ENCODE results near the gene PXN.
A peak's percentile ranks its signal among the peaks of the same experiment; 100 is the strongest.

The PXN gene

DNA sequence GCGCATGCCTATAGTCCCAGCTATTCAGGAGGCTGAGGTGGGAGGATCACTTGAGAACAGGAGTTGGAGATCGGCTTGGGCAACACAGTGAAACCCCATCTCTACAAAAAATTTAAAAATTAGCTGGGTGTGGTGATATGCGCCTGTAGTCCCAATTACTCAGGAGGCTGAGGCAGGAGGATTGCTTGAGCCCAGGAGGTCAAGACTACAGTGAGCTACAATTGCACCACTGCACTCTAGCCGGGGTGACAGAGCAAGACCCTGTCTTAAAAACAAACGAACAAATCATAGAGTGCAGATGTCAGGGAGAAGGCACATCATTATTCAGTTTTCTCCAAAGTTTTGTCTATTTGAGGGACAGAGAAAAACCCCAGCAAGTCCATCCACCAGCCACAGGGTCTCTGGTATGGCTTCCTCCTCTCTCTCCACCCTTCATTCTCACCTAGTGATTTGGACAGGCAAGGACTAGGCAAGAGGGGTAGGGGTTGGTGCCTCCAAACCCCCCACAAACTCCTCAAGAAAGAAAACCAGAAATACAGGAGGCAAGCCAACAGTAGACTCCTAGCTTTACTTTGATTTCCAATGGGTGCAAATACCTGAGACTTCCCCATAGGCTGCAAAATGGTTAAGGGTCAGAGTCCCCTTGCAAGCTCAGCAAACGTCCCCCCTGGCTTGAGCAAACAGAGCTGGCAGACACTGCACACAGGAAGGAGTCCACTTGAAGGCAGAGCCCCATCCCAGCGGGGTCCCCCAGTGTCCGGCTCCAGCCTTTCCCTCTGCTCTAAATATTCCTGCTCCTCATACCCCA is 38.1 kb downstream of the PXN start:
- Histone ChIP-seq H3K27ac (peak overlapping the region in 1 of 2 donors; percentile 59), H3K4me3 (no peak overlapping the region)
- DNase-seq (ENCODE audit: low spot score), result no peak
- TF ChIP-seq, protein P1, sequence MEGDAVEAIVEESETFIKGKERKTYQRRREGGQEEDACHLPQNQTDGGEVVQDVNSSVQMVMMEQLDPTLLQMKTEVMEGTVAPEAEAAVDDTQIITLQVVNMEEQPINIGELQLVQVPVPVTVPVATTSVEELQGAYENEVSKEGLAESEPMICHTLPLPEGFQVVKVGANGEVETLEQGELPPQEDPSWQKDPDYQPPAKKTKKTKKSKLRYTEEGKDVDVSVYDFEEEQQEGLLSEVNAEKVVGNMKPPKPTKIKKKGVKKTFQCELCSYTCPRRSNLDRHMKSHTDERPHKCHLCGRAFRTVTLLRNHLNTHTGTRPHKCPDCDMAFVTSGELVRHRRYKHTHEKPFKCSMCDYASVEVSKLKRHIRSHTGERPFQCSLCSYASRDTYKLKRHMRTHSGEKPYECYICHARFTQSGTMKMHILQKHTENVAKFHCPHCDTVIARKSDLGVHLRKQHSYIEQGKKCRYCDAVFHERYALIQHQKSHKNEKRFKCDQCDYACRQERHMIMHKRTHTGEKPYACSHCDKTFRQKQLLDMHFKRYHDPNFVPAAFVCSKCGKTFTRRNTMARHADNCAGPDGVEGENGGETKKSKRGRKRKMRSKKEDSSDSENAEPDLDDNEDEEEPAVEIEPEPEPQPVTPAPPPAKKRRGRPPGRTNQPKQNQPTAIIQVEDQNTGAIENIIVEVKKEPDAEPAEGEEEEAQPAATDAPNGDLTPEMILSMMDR (IDR thresholded peaks at IDR 0.05), result no peak

DNA sequence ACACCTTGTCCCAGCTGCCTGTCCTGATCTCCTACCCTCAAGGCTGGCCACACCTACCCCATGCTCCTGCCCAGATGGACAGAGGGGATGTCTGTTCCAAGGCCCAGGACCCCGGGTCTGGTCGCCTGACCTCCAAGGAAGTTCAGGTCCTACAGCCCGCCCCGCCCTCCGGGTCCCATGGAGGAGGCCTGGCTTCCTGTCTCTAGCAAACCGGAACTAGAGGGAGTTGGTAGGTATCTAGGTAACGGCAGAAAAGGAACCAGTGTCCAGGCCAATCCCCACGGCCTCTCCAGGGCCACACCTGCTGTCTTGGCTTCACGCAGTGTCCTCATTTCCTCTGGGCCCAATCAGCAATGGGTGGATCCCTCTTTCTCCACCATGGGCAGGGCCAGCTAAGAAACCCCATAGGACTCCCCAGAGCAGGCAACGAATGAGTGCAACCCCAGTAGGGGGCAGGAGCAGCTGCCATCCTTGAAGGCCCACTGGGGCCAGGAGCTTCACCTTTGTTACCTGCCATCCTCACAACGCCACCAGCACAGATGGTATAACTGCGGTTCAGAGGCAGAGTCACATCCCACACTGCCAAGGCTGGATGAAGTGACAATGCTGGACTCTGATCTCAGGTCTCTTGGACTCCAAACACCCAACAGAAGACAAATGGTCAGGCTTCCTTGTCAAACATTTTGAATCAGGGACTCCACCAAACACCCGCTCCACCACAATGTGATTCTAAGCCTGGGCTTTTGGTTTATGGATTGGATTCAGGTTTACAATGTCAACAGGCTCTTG is 39.5 kb downstream of the PXN start:
- H3K4me3 ChIP-seq, result no peak overlapping the region
- DNase-seq (ENCODE audit: low spot score), result no peak
- TF ChIP-seq, protein P1 (IDR thresholded peaks at IDR 0.05), result no peak
- peak overlapping the region in 1 of 2 donors; percentile 46 for H3K27ac ChIP-seq

DNA sequence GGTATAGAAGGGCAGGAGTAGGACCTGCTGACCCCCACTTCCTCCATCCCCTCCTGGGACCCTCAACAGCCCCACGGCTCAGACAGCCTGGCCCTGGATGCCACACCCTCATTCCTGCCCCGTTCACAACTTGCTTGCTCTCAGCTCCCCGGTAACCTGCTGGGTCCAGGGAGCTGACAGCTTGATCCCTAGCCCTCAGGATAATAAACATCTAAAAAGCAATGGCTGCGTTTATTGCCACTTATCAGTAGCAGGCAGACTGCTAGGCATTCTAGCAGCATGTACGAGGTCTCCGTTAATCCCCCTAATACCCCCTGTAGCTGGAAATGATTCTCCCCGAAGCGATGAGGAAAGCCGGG is 40.4 kb downstream of the PXN start:
- peak overlapping the region; percentile 27 for H3K4me3 ChIP-seq
- no peak for DNase-seq (ENCODE audit: low spot score)
- H3K27ac ChIP-seq, result peak overlapping the region in 1 of 2 donors; percentile 46
- TF ChIP-seq, protein P1 (IDR thresholded peaks at IDR 0.05), result no peak

DNA sequence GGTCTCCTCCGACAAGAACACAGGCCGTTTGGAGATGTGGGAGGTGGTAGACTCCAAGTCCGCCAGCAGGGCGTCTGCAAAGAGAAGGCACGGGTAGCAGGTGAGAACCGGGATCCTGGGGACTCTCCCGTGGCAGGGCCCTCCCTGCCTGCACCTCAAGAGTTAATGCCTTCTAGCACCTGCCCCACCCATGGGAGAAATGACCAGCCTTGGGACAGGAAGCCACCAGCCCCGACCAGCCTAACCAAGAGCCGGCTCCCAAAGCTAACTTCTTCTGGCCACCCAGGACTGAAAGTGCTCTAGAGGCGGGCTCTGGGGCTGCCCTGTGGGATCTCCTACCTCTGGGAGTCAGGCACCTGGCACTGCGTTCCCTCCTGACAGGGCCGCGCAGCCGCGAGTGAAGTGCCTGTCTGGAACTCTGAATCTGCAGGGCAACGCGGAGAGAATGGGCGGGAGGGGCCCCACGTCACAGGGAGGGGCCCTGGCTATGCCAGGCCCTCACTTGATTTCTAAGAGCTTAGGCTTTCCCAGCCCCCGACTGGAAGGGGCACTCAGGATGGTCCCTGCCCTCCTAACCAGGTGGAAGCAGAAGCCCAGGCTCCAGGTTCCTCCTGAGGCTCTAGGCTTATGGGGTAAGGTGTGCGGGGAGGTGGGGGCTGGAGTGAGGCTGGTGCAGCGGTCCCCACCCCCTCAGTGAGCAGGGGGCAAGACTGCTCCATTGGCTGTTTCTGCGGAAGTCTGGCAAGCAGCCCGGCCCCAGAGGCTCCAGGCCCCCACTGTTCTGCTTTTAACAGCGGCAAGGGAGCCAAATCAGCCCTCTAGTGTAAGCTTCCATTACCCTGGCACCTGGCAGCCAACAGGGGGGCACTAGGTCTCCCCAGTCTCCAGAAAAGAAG is 41.0 kb downstream of the PXN start:
- Histone ChIP-seq H3K4me3 (peak overlapping the region; percentile 27), H3K27ac (peak overlapping the region in 1 of 2 donors; percentile 46)
- TF ChIP-seq, protein P1 (IDR thresholded peaks at IDR 0.05), result no peak
- DNase-seq (ENCODE audit: low spot score), result no peak

DNA sequence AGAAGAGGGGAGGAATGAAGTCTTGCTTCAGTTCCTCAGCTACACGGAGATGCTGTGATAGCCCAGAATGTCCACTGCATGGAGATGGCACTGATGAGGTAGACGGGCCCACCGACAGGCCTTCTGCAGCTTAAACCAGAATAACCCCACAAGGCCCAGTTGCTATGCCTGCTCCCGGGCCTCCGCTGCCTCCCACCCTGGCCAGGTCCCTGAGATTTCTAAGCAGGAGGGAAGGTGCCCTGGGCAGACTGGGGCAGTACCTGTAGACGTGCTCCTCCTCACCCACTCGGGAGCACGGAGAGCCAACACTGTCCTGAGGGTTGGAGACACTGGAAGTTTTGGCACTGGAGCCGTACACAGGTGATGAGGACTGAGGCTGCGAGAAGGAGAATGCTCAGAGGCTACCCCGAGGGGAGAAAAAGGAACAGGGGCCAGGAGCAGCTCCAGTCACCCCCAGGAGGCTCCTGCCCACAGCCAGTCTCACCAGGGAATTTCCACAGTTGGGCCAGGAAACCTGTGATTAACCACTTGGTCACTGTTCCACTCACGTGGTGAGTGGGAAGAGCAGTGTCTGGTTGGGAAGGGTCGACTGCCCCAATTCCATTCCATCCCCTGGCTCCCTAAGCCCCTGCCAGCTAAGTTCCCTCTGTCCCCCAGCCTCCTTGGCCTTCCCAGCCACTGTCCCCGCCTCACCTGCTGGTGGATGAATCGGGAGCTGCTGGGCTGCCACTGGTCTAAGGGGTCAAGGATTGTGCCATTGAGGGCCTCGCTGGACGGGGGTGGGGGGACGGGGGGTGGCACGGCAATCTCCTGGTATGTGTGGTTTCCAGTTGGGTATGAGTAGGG is 41.8 kb downstream of the PXN start:
- Histone ChIP-seq H3K4me3 (no peak overlapping the region), H3K27ac (peak overlapping the region in 1 of 2 donors; percentile 24)
- no peak for DNase-seq (ENCODE audit: low spot score)
- TF ChIP-seq, protein P1 (IDR thresholded peaks at IDR 0.05), result no peak

DNA sequence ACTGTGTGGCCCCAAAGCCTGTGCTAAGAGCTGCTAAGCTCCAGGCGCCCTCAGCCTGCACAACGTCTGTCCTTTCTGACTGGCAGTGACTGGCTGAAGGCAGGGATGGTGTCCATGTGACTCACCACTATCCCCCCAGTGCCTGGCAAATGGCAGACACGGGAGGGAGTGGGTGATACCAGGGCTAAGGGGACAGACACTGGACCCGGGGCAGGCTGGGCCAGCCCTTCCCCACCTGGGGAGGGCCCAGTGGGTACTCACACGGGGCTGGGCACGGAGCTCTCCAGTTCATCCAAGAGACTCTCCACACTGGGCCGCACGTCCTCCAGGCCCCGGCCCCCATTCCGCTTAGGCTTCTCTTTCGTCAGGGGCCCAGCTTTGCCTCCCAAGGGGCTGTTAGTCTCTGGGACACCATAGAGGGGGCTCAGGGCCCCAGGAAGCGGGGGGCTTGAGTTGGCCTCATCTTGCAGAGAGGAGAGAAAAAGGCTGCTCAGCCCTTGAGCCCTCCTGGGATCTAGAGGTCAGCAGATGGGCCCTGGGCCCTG is 43.2 kb downstream of the PXN start:
- no peak for DNase-seq (ENCODE audit: low spot score)
- TF ChIP-seq, protein P1 (IDR thresholded peaks at IDR 0.05), result no peak
- Histone ChIP-seq H3K4me3 (no peak overlapping the region), H3K27ac (no peak overlapping the region)

All from coronary artery (tissue), 2 donors.